NCI-H1417 treated with DMSO at 0.1 percent for 48 hours (cell line): Measurements from ENCODE around the gene KDM6B.

Experiments
- DNase-seq: peaks from one replicate; lab custom pipeline; 2025; lab: John Stamatoyannopoulos, UW

The KDM6B gene

GRCh38 chr17:7840441-7840840 is 6.4 kb downstream of the KDM6B start:
- DNase-seq: no peak

DNA sequence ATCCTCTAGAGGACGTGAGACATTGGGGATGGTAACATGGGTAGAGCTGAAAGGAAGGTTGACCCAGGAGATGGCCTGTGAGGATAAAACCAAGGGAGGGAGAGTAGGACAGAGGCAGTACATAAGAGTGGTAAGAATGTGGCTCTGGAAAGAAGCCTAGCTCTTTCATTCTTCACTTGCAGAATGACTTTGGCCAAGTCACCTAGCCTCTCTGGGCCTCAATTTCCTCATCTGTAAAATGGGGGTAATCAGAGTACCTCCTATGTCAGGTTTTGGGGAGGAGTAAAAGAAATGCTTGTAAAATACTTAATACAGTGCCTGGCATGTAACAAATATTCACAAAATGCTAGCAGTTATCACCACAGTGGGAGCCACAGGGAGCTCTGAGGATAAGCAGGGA is 6.9 kb downstream of the KDM6B start:
- DNase-seq: no peak

DNA sequence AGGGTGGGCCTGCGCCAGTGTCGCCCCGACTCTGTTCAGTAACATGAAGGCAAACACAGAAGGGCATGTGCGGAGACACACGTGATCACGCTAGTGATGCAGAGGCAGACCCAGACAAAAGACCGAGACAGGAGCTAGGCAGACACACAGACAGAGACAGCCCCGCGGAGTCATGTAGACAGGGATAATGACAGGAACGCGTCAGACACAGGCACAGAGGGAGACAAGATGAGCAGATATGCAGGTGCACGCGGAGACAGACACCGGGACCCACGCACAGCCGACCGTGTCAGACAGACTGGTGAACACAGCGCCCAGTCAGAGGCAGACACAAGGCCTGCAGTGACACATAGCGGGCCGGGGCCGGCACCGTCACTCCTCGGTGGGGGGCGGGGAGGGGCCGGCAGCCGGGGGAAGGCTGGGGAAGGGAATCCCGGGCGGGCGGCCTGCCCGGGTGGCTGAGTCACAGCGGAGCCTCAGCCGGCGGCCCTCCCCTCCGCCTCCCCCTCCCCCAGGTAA is 7.4 kb downstream of the KDM6B start:
- DNase-seq: no peak

- DNase-seq: peak; percentile 30
These were observed 7.9 kb downstream of the KDM6B start for GRCh38 chr17:7841915-7842379.

- DNase-seq: no peak
These were observed 8.6 kb downstream of the KDM6B start for GRCh38 chr17:7842380-7843256.

DNA sequence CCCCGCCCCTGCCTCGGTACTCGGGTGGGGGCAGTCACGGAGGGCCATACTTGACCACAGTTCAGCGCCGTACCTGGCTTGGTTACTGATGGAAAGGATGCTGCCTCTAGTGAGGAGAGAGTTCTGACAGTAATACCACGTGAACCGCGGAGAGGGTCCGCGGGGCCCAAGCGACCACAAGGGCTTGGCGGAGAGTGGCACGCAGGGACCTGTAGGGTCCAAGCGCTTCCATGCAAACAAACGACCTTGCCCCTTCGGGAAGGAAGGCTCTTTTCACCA is 9.2 kb downstream of the KDM6B start:
- no peak for DNase-seq

- peak; percentile 6 for DNase-seq
These were observed 9.7 kb downstream of the KDM6B start for GRCh38 chr17:7843536-7844291.

- DNase-seq: peak; percentile 61
These were observed 10.5 kb downstream of the KDM6B start for GRCh38 chr17:7844292-7845154.

GRCh38 chr17:7845359-7846062 is 11.5 kb downstream of the KDM6B start:
- no peak for DNase-seq

GRCh38 chr17:7846063-7846735 is 12.2 kb downstream of the KDM6B start:
- no peak for DNase-seq

GRCh38 chr17:7846765-7847661 is 13.0 kb downstream of the KDM6B start:
- DNase-seq: no peak

- DNase-seq: no peak
These were observed 14.1 kb downstream of the KDM6B start for GRCh38 chr17:7848131-7848579.

DNA sequence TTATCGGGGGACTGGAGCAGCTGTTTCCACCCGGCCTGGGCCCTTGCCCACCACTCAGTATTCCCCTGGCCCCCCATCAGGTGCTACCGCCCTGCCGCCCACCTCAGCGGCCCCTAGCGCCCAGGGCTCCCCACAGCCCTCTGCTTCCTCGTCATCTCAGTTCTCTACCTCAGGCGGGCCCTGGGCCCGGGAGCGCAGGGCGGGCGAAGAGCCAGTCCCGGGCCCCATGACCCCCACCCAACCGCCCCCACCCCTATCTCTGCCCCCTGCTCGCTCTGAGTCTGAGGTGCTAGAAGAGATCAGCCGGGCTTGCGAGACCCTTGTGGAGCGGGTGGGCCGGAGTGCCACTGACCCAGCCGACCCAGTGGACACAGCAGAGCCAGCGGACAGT is 14.7 kb downstream of the KDM6B start:
- no peak for DNase-seq

- DNase-seq: no peak
These were observed 15.2 kb downstream of the KDM6B start for GRCh38 chr17:7849130-7849750.

DNA sequence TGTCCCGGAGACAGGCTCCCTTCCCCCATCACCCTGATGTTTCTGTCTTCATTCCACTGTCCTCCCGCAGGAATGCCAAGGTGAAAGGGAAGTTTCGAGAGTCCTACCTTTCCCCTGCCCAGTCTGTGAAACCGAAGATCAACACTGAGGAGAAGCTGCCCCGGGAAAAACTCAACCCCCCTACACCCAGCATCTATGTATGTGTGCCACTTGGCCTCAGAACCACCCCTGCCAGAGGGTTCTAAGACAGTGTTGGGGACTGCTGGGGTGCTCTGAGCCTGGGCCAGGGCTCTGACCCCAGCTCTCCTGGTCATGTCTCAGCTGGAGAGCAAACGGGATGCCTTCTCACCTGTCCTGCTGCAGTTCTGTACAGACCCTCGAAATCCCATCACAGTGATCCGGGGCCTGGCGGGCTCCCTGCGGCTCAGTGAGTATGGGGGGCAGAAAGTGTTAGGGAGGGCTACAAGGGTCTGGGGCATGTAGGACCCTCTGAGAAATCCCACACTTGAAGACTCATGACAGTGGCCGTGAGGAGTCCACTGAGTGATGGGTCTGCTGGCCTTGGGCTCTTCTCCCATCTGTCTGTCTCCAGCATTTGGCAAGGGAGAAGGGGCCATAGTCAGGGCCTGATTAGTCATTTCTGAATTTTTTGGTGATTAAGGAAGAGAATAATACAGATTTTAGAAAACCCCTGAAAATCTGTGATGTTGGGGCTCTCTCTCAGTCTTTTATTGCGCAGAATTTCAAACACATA is 15.9 kb downstream of the KDM6B start:
- DNase-seq: no peak

DNA sequence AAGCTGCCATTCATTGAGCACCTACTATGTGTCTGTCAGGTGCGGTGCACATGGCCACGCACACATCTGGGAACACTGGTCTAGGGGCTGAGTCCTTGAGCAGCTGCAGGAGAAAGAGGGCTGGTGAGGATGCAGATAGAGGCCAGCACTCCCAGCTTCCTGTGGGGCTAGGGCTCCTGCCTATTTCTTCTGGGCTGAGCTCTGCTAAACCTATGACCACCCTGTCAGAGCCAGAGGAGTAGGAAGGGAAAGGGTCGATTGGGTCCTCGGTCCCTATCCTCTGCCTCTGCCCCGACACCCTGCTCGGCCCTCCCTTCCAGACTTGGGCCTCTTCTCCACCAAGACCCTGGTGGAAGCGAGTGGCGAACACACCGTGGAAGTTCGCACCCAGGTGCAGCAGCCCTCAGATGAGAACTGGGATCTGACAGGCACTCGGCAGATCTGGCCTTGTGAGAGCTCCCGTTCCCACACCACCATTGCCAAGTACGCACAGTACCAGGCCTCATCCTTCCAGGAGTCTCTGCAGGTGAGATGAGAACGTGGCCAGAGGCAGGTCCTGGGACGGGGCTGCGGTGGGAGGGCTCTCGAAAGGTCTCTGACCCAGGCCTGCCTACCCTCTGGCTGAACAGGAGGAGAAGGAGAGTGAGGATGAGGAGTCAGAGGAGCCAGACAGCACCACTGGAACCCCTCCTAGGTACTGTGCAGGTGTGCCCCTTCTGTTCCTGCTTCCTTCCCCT is 16.9 kb downstream of the KDM6B start:
- no peak for DNase-seq

- peak; percentile 56 for DNase-seq
These were observed 17.6 kb downstream of the KDM6B start for GRCh38 chr17:7851438-7852261.
